Measurements from ENCODE around the gene TCERG1L.

GRCh38 chr10:131320860-131321604, 9.5 kb upstream of the TCERG1L start:
- TF ChIP-seq POLR2A (IDR thresholded peaks at IDR 0.05): no peak
- no peak for TF ChIP-seq CTCF (IDR thresholded peaks at IDR 0.05)
